ENCODE data around the gene MIPOL1. TPM values are rescaled to one million over a fixed set of nuclear protein-coding genes. Genes with fewer than 3 reads are reported as not detected.

Gene MIPOL1
- total RNA-seq, 6 experiments from 2014 or later = 6.5 to 7.7 (median 6.8) TPM

DNA sequence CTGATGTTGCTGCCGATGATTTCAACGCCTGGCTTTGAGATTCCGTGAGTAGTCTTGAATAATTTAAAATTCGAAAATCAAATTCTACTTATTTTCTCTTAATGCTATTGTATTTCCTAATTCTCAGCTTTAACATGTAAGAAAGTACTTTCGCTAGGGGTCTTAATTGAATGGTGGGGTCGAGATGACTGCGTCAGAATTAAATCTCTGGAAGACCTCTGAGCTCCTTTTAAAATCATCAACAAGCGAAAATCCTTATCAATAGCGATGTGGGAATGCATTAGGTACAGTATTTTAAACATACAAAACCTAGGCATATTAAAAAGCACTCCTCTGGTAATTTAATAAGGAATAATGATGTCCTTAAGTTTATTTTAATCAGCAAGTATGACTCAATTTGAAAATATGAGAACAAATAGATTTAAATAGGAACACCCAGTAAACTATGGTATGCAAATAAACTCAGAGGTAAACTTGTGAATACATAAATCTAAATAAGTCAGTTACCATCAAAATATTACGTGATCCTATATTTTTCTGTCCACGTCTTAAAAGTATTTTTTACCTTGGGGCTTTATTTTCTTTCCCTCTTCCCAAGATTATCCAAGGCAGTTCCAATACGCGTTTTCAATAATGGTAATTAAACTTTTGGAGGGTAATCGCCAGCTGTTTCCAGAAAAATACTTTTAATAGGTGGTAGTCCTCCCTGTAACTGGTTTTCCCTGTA lies 395.9 kb downstream of the MIPOL1 start:
- H3K4me3 Mint-ChIP-seq = peak overlapping the region; percentile 87
- DNase-seq = no peak
- peaks cover 28% of the 10 kb centered on the region; the same call in 1 of the 2 replicates for H3K36me3 Mint-ChIP-seq (ENCODE audit: low read depth)
- TF ChIP-seq, protein P1, sequence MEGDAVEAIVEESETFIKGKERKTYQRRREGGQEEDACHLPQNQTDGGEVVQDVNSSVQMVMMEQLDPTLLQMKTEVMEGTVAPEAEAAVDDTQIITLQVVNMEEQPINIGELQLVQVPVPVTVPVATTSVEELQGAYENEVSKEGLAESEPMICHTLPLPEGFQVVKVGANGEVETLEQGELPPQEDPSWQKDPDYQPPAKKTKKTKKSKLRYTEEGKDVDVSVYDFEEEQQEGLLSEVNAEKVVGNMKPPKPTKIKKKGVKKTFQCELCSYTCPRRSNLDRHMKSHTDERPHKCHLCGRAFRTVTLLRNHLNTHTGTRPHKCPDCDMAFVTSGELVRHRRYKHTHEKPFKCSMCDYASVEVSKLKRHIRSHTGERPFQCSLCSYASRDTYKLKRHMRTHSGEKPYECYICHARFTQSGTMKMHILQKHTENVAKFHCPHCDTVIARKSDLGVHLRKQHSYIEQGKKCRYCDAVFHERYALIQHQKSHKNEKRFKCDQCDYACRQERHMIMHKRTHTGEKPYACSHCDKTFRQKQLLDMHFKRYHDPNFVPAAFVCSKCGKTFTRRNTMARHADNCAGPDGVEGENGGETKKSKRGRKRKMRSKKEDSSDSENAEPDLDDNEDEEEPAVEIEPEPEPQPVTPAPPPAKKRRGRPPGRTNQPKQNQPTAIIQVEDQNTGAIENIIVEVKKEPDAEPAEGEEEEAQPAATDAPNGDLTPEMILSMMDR (IDR thresholded peaks at IDR 0.05) = no peak
- H3K9me3 Mint-ChIP-seq = no peaks in the 10 kb centered on the region
- H3K27ac Mint-ChIP-seq = no peak overlapping the region; the same call in 1 of the 2 replicates
- H3K27me3 Mint-ChIP-seq (ENCODE audit: insufficient read depth) = peaks cover 53% of the 10 kb centered on the region
- peaks cover 63% of the 10 kb centered on the region for H3K4me1 Mint-ChIP-seq (ENCODE audit: low read depth)

DNA sequence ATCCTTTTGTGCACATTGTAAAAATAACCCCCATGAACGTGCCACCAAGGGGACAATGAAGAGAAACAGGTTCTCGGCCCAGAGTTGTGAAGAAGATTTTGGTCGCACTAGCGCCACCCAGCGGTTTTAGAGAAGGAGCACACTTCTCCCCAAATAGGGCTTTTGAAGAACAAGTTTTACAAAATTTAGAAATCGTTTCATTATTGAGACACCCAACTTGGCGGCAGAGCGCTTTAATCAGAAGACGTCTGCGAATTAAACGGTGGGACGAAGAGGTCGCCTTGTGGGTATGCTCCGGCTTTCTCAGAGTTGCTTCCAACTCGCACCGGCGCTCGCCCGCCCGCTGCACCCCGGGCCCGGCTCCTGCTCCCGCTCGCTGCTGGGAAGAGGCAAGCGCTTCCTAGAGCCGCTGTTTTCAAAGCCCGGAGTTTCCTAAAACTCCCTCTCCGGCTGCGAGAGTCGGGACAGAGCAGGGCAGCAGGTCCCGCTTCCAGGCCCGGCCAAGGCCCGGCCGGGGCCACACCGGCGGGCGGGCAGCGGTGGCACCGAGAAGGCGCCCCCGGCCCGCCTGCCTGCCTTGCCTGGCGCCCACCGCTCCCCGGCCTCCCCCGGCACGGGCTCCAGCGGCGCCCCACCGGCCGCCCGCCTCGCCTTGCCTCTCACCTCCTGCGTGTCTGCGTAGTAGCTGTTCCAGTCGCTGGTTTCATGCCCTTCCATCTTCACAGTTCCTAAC lies 396.7 kb downstream of the MIPOL1 start:
- Mint-ChIP-seq H3K4me3 (peak overlapping the region; percentile 87), H3K4me1 (ENCODE audit: low read depth) (peaks cover 62% of the 10 kb centered on the region), H3K27ac (peak overlapping the region; percentile 58; the same call in 1 of the 2 replicates), H3K36me3 (ENCODE audit: low read depth) (peaks cover 25% of the 10 kb centered on the region), H3K9me3 (no peaks in the 10 kb centered on the region), H3K27me3 (ENCODE audit: insufficient read depth) (peaks cover 54% of the 10 kb centered on the region)
- TF ChIP-seq, protein P1 (IDR thresholded peaks at IDR 0.05) = peak; percentile 97
- peak; percentile 68 for DNase-seq

GRCh38 chr14:37594971-37595808 lies 397.5 kb downstream of the MIPOL1 start, which contains the start of the genes FOXA1 and TTC6:
Gene FOXA1 (minus strand): TSS chr14:37595249. CDS start chr14:37594972, 277 bp downstream.
Gene TTC6 (plus strand): TSS chr14:37595629. CDS start chr14:37622065, 26,436 bp downstream.
- TF ChIP-seq, protein P1 (IDR thresholded peaks at IDR 0.05) = no peak
- Mint-ChIP-seq H3K4me3 (peak within 1 kb of the TSS; percentile 87), H3K9me3 (no peaks in the 10 kb centered on the region), H3K36me3 (ENCODE audit: low read depth) (peaks cover 21% of the 10 kb centered on the region), H3K4me1 (ENCODE audit: low read depth) (peaks cover 62% of the 10 kb centered on the region), H3K27ac (peak within 1 kb of the TSS; percentile 81), H3K27me3 (ENCODE audit: insufficient read depth) (peaks cover 56% of the 10 kb centered on the region)
- DNase-seq = no peak

DNA sequence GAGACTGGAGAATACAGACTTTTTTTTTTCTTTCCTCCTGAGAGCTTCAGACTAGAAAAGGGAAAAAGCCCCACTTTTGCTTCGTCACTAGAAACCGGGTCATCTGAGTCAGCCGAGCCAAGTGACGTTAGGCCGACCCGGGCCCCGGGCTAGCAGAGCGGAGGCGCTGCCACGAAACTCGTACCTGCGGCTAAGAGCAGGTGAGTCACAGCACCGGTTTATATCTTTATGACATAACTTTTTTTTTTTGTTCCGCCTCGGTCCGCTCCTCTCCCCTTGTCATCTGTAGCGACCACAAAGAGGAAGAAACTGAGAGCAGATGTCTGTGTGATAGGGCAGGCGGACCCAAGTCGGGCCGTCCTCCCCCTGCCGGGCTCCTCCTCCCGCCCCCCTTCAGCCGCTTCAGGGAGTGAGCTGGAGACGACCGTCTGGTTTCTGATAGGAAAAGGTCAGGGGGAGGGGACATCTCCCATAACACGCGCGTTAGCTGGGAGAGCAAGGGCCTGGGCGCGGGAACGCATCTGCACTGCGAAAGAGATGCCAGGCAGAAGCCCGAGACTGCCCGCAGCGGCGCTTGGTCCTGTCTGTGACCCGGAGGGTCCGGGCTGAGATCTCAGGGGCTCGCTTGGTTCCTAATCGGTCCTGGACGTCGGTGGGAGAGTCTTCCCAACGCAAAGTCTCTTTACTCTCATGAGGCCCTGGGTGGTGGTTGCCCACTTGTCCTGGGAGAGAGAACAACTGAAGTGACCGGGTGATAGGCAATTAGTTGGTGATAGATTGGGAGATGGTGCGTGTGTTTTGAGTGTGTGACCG lies 398.3 kb downstream of the MIPOL1 start:
- H3K27me3 Mint-ChIP-seq (ENCODE audit: insufficient read depth) = peaks cover 60% of the 10 kb centered on the region
- H3K27ac Mint-ChIP-seq = peak overlapping the region; percentile 81
- H3K36me3 Mint-ChIP-seq (ENCODE audit: low read depth) = peaks cover 12% of the 10 kb centered on the region

More for the DNA sequence above, 398.3 kb downstream of the MIPOL1 start:
- TF ChIP-seq, protein P1 (IDR thresholded peaks at IDR 0.05) = no peak
- no peak for DNase-seq
- H3K9me3 Mint-ChIP-seq = no peaks in the 10 kb centered on the region
- peaks cover 62% of the 10 kb centered on the region for H3K4me1 Mint-ChIP-seq (ENCODE audit: low read depth)
- H3K4me3 Mint-ChIP-seq = peak overlapping the region; percentile 87

Measured in HFFc6 (cell line).